Measurements from ENCODE around the gene SPTBN1. TPM values are rescaled to one million over a fixed set of nuclear protein-coding genes. Genes with fewer than 3 reads are reported as not detected.

Gene SPTBN1
- total RNA-seq, result 251 TPM

- no peaks in the 10 kb centered on the region for H3K9me3 ChIP-seq (ENCODE audit: control insufficient read depth in 3 of 3, low read length in 3 of 3)
- H3K27me3 ChIP-seq (ENCODE audit: control insufficient read depth in 3 of 3, insufficient read depth in 3 of 3, low read length in 3 of 3), result no peaks in the 10 kb centered on the region
- H3K4me1 ChIP-seq (ENCODE audit: control insufficient read depth in 3 of 3, insufficient read depth in 3 of 3, low read length in 3 of 3), result peaks cover 20 to 32% (median 28%) of the 10 kb centered on the region in 3 donors
- H3K36me3 ChIP-seq (ENCODE audit: control insufficient read depth in 3 of 3, insufficient read depth in 3 of 3, low read length in 3 of 3), result no peaks in the 10 kb centered on the region
- peak within 1 kb of the TSS; percentile 85 to 92 (median 90) for H3K4me3 ChIP-seq (ENCODE audit: low read length in 3 of 3)
- H3K9ac ChIP-seq (ENCODE audit: low read depth in 1 of 3, low read length in 3 of 3), result peak within 1 kb of the TSS; percentile 76 to 85 (median 79)
- H3K27ac ChIP-seq (ENCODE audit: low read depth, low read length), result peak within 1 kb of the TSS; percentile 85
Measured at GRCh38 chr2:54455563-54456361, at the start of gene SPTBN1. Gene SPTBN1 (plus strand): TSS chr2:54456327. CDS start chr2:54526419, 70,092 bp downstream.

GRCh38 chr2:54407693-54408092 is 48.4 kb upstream of the SPTBN1 start:
- Histone ChIP-seq H3K36me3 (ENCODE audit: control insufficient read depth in 3 of 3, insufficient read depth in 3 of 3, low read length in 3 of 3) (no peaks in the 10 kb centered on the region), H3K9me3 (ENCODE audit: control insufficient read depth in 3 of 3, low read length in 3 of 3) (no peaks in the 10 kb centered on the region), H3K9ac (ENCODE audit: low read depth in 1 of 3, low read length in 3 of 3) (no peak overlapping the region), H3K4me1 (ENCODE audit: control insufficient read depth in 3 of 3, insufficient read depth in 3 of 3, low read length in 3 of 3) (peaks cover 0 to 5% (median 5%) of the 10 kb centered on the region in 3 donors), H3K4me3 (ENCODE audit: low read length in 3 of 3) (no peak overlapping the region), H3K27ac (ENCODE audit: low read depth, low read length) (no peak overlapping the region), H3K27me3 (ENCODE audit: control insufficient read depth in 3 of 3, insufficient read depth in 3 of 3, low read length in 3 of 3) (no peaks in the 10 kb centered on the region)

GRCh38 chr2:54408288-54408687 is 47.8 kb upstream of the SPTBN1 start:
- Histone ChIP-seq H3K9ac (ENCODE audit: low read depth in 1 of 3, low read length in 3 of 3) (no peak overlapping the region), H3K4me3 (ENCODE audit: low read length in 3 of 3) (no peak overlapping the region), H3K4me1 (ENCODE audit: control insufficient read depth in 3 of 3, insufficient read depth in 3 of 3, low read length in 3 of 3) (peaks cover 0 to 2% (median under 1%) of the 10 kb centered on the region in 3 donors), H3K9me3 (ENCODE audit: control insufficient read depth in 3 of 3, low read length in 3 of 3) (no peaks in the 10 kb centered on the region), H3K27me3 (ENCODE audit: control insufficient read depth in 3 of 3, insufficient read depth in 3 of 3, low read length in 3 of 3) (no peaks in the 10 kb centered on the region), H3K27ac (ENCODE audit: low read depth, low read length) (no peak overlapping the region), H3K36me3 (ENCODE audit: control insufficient read depth in 3 of 3, insufficient read depth in 3 of 3, low read length in 3 of 3) (no peaks in the 10 kb centered on the region)

- Histone ChIP-seq H3K9ac (ENCODE audit: low read depth in 1 of 3, low read length in 3 of 3) (no peak overlapping the region), H3K4me3 (ENCODE audit: low read length in 3 of 3) (no peak overlapping the region), H3K36me3 (ENCODE audit: control insufficient read depth in 3 of 3, insufficient read depth in 3 of 3, low read length in 3 of 3) (no peaks in the 10 kb centered on the region), H3K27ac (ENCODE audit: low read depth, low read length) (no peak overlapping the region), H3K27me3 (ENCODE audit: control insufficient read depth in 3 of 3, insufficient read depth in 3 of 3, low read length in 3 of 3) (no peaks in the 10 kb centered on the region), H3K9me3 (ENCODE audit: control insufficient read depth in 3 of 3, low read length in 3 of 3) (no peaks in the 10 kb centered on the region), H3K4me1 (ENCODE audit: control insufficient read depth in 3 of 3, insufficient read depth in 3 of 3, low read length in 3 of 3) (peaks cover 0 to 2% (median 0%) of the 10 kb centered on the region in 3 donors)
Measured at GRCh38 chr2:54409752-54410151, 46.4 kb upstream of the SPTBN1 start.

- no peaks in the 10 kb centered on the region for H3K9me3 ChIP-seq (ENCODE audit: control insufficient read depth in 3 of 3, low read length in 3 of 3)
- no peak overlapping the region for H3K4me3 ChIP-seq (ENCODE audit: low read length in 3 of 3)
- H3K4me1 ChIP-seq (ENCODE audit: control insufficient read depth in 3 of 3, insufficient read depth in 3 of 3, low read length in 3 of 3), result no peaks in the 10 kb centered on the region
- no peak overlapping the region for H3K9ac ChIP-seq (ENCODE audit: low read depth in 1 of 3, low read length in 3 of 3)
- H3K27me3 ChIP-seq (ENCODE audit: control insufficient read depth in 3 of 3, insufficient read depth in 3 of 3, low read length in 3 of 3), result no peaks in the 10 kb centered on the region
- H3K27ac ChIP-seq (ENCODE audit: low read depth, low read length), result no peak overlapping the region
- no peaks in the 10 kb centered on the region for H3K36me3 ChIP-seq (ENCODE audit: control insufficient read depth in 3 of 3, insufficient read depth in 3 of 3, low read length in 3 of 3)
Measured at GRCh38 chr2:54411801-54412354, 44.2 kb upstream of the SPTBN1 start.

- Histone ChIP-seq H3K4me3 (ENCODE audit: low read length in 3 of 3) (no peak overlapping the region), H3K27me3 (ENCODE audit: control insufficient read depth in 3 of 3, insufficient read depth in 3 of 3, low read length in 3 of 3) (no peaks in the 10 kb centered on the region), H3K9ac (ENCODE audit: low read depth in 1 of 3, low read length in 3 of 3) (no peak overlapping the region), H3K27ac (ENCODE audit: low read depth, low read length) (no peak overlapping the region), H3K36me3 (ENCODE audit: control insufficient read depth in 3 of 3, insufficient read depth in 3 of 3, low read length in 3 of 3) (no peaks in the 10 kb centered on the region), H3K4me1 (ENCODE audit: control insufficient read depth in 3 of 3, insufficient read depth in 3 of 3, low read length in 3 of 3) (peaks cover 0 to 8% (median 6%) of the 10 kb centered on the region in 3 donors), H3K9me3 (ENCODE audit: control insufficient read depth in 3 of 3, low read length in 3 of 3) (no peaks in the 10 kb centered on the region)
Measured at GRCh38 chr2:54416166-54416813, 39.8 kb upstream of the SPTBN1 start.

- H3K9ac ChIP-seq (ENCODE audit: low read depth in 1 of 3, low read length in 3 of 3), result no peak overlapping the region
- H3K4me1 ChIP-seq (ENCODE audit: control insufficient read depth in 3 of 3, insufficient read depth in 3 of 3, low read length in 3 of 3), result peaks cover 0 to 8% (median 6%) of the 10 kb centered on the region in 3 donors
- H3K27me3 ChIP-seq (ENCODE audit: control insufficient read depth in 3 of 3, insufficient read depth in 3 of 3, low read length in 3 of 3), result no peaks in the 10 kb centered on the region
- H3K27ac ChIP-seq (ENCODE audit: low read depth, low read length), result no peak overlapping the region
- no peaks in the 10 kb centered on the region for H3K9me3 ChIP-seq (ENCODE audit: control insufficient read depth in 3 of 3, low read length in 3 of 3)
- no peaks in the 10 kb centered on the region for H3K36me3 ChIP-seq (ENCODE audit: control insufficient read depth in 3 of 3, insufficient read depth in 3 of 3, low read length in 3 of 3)
- no peak overlapping the region for H3K4me3 ChIP-seq (ENCODE audit: low read length in 3 of 3)
Measured at GRCh38 chr2:54416938-54417337, 39.2 kb upstream of the SPTBN1 start.

- H3K36me3 ChIP-seq (ENCODE audit: control insufficient read depth in 3 of 3, insufficient read depth in 3 of 3, low read length in 3 of 3), result no peaks in the 10 kb centered on the region
- peaks cover 0 to 8% (median 6%) of the 10 kb centered on the region in 3 donors for H3K4me1 ChIP-seq (ENCODE audit: control insufficient read depth in 3 of 3, insufficient read depth in 3 of 3, low read length in 3 of 3)
- H3K9me3 ChIP-seq (ENCODE audit: control insufficient read depth in 3 of 3, low read length in 3 of 3), result no peaks in the 10 kb centered on the region
- no peaks in the 10 kb centered on the region for H3K27me3 ChIP-seq (ENCODE audit: control insufficient read depth in 3 of 3, insufficient read depth in 3 of 3, low read length in 3 of 3)
- no peak overlapping the region for H3K27ac ChIP-seq (ENCODE audit: low read depth, low read length)
- no peak overlapping the region for H3K4me3 ChIP-seq (ENCODE audit: low read length in 3 of 3)
- H3K9ac ChIP-seq (ENCODE audit: low read depth in 1 of 3, low read length in 3 of 3), result no peak overlapping the region
Measured at GRCh38 chr2:54417577-54417976, 38.5 kb upstream of the SPTBN1 start.

GRCh38 chr2:54419388-54419787 is 36.7 kb upstream of the SPTBN1 start:
- peaks cover 0 to 8% (median 6%) of the 10 kb centered on the region in 3 donors for H3K4me1 ChIP-seq (ENCODE audit: control insufficient read depth in 3 of 3, insufficient read depth in 3 of 3, low read length in 3 of 3)
- no peaks in the 10 kb centered on the region for H3K36me3 ChIP-seq (ENCODE audit: control insufficient read depth in 3 of 3, insufficient read depth in 3 of 3, low read length in 3 of 3)
- peak overlapping the region; percentile 23 for H3K27ac ChIP-seq (ENCODE audit: low read depth, low read length)
- H3K4me3 ChIP-seq (ENCODE audit: low read length in 3 of 3), result no peak overlapping the region
- H3K9me3 ChIP-seq (ENCODE audit: control insufficient read depth in 3 of 3, low read length in 3 of 3), result no peaks in the 10 kb centered on the region
- peak overlapping the region in 1 of 3 donors; percentile 48 for H3K9ac ChIP-seq (ENCODE audit: low read depth in 1 of 3, low read length in 3 of 3)
- no peaks in the 10 kb centered on the region for H3K27me3 ChIP-seq (ENCODE audit: control insufficient read depth in 3 of 3, insufficient read depth in 3 of 3, low read length in 3 of 3)

All from skeletal muscle tissue (tissue), 4 donors.